ENCODE results near the gene PLAC8. TPM values are rescaled to one million over a fixed set of nuclear protein-coding genes. Genes with fewer than 3 reads are reported as not detected.
A peak's percentile ranks its signal among the peaks of the same experiment; 100 is the strongest.
"Not testable (repeated sequence)": the region's sequence is repeated elsewhere in the genome, so short reads cannot be mapped to it uniquely, and the experiment has no call there.

Gene PLAC8
- total and polyA plus RNA-seq, 5 donors from 2014 or later: 70.0 to 236 (median 148) TPM

GRCh38 chr4:83080561-83080960, 34.0 kb downstream of the PLAC8 start:
- DNase-seq: no peak
- H3K4me1 Mint-ChIP-seq: peaks cover 9 to 30% (median 25%) of the 10 kb centered on the region in 4 donors
- no peak for ATAC-seq (ENCODE audit: low read depth in 2 of 2)
- no peaks in the 10 kb centered on the region for H3K27me3 Mint-ChIP-seq
- no peak overlapping the region for H3K4me3 Mint-ChIP-seq
- peaks cover 22% of the 10 kb centered on the region for H3K36me3 Mint-ChIP-seq
- H3K27ac ChIP-seq (ENCODE audit: insufficient read depth, low read length, poor library complexity, severe bottlenecking): no peak overlapping the region
- H3K4me3 ChIP-seq (ENCODE audit: low read depth, low read length): no peak overlapping the region
- peaks cover 30% of the 10 kb centered on the region for H3K4me1 ChIP-seq (ENCODE audit: control insufficient read depth, insufficient read depth, low read length, poor library complexity, severe bottlenecking)
- peaks cover 0 to 6% (median 0%) of the 10 kb centered on the region in 7 donors for H3K9me3 Mint-ChIP-seq
- H3K36me3 ChIP-seq (ENCODE audit: control insufficient read depth, insufficient read depth, low read length): peaks cover 6% of the 10 kb centered on the region
- H3K9me3 ChIP-seq (ENCODE audit: control insufficient read depth in 2 of 2, low read length in 2 of 2): no peaks in the 10 kb centered on the region
- no peaks in the 10 kb centered on the region for H3K27me3 ChIP-seq (ENCODE audit: control insufficient read depth, insufficient read depth, low read length)
- peak overlapping the region in 2 of 3 donors; percentile 28 to 61 for H3K27ac Mint-ChIP-seq

- Mint-ChIP-seq H3K36me3 (peaks cover 27% of the 10 kb centered on the region), H3K27me3 (no peaks in the 10 kb centered on the region), H3K27ac (no peak overlapping the region), H3K9me3 (peaks cover 0 to 2% (median 0%) of the 10 kb centered on the region in 7 donors), H3K4me3 (no peak overlapping the region), H3K4me1 (peaks cover 7 to 9% (median 8%) of the 10 kb centered on the region in 4 donors)
- H3K9me3 ChIP-seq (ENCODE audit: control insufficient read depth in 2 of 2, low read length in 2 of 2): no peaks in the 10 kb centered on the region
- H3K4me1 ChIP-seq (ENCODE audit: control insufficient read depth, insufficient read depth, low read length, poor library complexity, severe bottlenecking): no peaks in the 10 kb centered on the region
- peaks cover 17% of the 10 kb centered on the region for H3K36me3 ChIP-seq (ENCODE audit: control insufficient read depth, insufficient read depth, low read length)
- no peaks in the 10 kb centered on the region for H3K27me3 ChIP-seq (ENCODE audit: control insufficient read depth, insufficient read depth, low read length)
- no peak for DNase-seq
- H3K4me3 ChIP-seq (ENCODE audit: low read depth, low read length): no peak overlapping the region
- H3K27ac ChIP-seq (ENCODE audit: insufficient read depth, low read length, poor library complexity, severe bottlenecking): no peak overlapping the region
- ATAC-seq (ENCODE audit: low read depth in 2 of 2): no peak
Measured at GRCh38 chr4:83075311-83076095, 39.0 kb downstream of the PLAC8 start.

- not testable (repeated sequence) for H3K27me3 Mint-ChIP-seq; H3K27ac Mint-ChIP-seq; H3K27me3 ChIP-seq (ENCODE audit: control insufficient read depth, insufficient read depth, low read length); H3K4me1 ChIP-seq (ENCODE audit: control insufficient read depth, insufficient read depth, low read length, poor library complexity, severe bottlenecking); DNase-seq; ATAC-seq (ENCODE audit: low read depth in 2 of 2); H3K27ac ChIP-seq (ENCODE audit: insufficient read depth, low read length, poor library complexity, severe bottlenecking); H3K9me3 ChIP-seq (ENCODE audit: control insufficient read depth in 2 of 2, low read length in 2 of 2); H3K4me3 Mint-ChIP-seq; H3K4me3 ChIP-seq (ENCODE audit: low read depth, low read length); H3K9me3 Mint-ChIP-seq
- H3K4me1 Mint-ChIP-seq: peaks cover 5 to 14% (median 8%) of the 10 kb centered on the region in 4 donors
- peaks cover 34% of the 10 kb centered on the region for H3K36me3 Mint-ChIP-seq
- H3K36me3 ChIP-seq (ENCODE audit: control insufficient read depth, insufficient read depth, low read length): peaks cover 22% of the 10 kb centered on the region
Measured at GRCh38 chr4:83074783-83075182, 39.7 kb downstream of the PLAC8 start.

GRCh38 chr4:83074086-83074704, 40.3 kb downstream of the PLAC8 start:
- no peaks in the 10 kb centered on the region for H3K27me3 Mint-ChIP-seq
- peaks cover 37% of the 10 kb centered on the region for H3K36me3 Mint-ChIP-seq

GRCh38 chr4:83071116-83071515, 43.4 kb downstream of the PLAC8 start:
- Histone ChIP-seq H3K27me3 (ENCODE audit: control insufficient read depth, insufficient read depth, low read length) (no peaks in the 10 kb centered on the region), H3K9me3 (ENCODE audit: control insufficient read depth in 2 of 2, low read length in 2 of 2) (no peaks in the 10 kb centered on the region), H3K27ac (ENCODE audit: insufficient read depth, low read length, poor library complexity, severe bottlenecking) (no peak overlapping the region), H3K4me1 (ENCODE audit: control insufficient read depth, insufficient read depth, low read length, poor library complexity, severe bottlenecking) (no peaks in the 10 kb centered on the region), H3K36me3 (ENCODE audit: control insufficient read depth, insufficient read depth, low read length) (peaks cover 52% of the 10 kb centered on the region), H3K4me3 (ENCODE audit: low read depth, low read length) (no peak overlapping the region)
- no peak overlapping the region for H3K4me3 Mint-ChIP-seq
- H3K36me3 Mint-ChIP-seq: peaks cover 42% of the 10 kb centered on the region
- H3K4me1 Mint-ChIP-seq: peaks cover 5 to 11% (median 6%) of the 10 kb centered on the region in 4 donors
- peaks cover 0 to 2% (median 0%) of the 10 kb centered on the region in 7 donors for H3K9me3 Mint-ChIP-seq
- ATAC-seq (ENCODE audit: low read depth in 2 of 2): no peak
- no peak for DNase-seq
- H3K27me3 Mint-ChIP-seq: no peaks in the 10 kb centered on the region
- peak overlapping the region in 1 of 3 donors; percentile 74 for H3K27ac Mint-ChIP-seq

More at GRCh38 chr4:83074086-83074704, 40.3 kb downstream of the PLAC8 start:
- Histone ChIP-seq H3K4me3 (ENCODE audit: low read depth, low read length) (peak overlapping the region; percentile 72), H3K9me3 (ENCODE audit: control insufficient read depth in 2 of 2, low read length in 2 of 2) (no peaks in the 10 kb centered on the region), H3K4me1 (ENCODE audit: control insufficient read depth, insufficient read depth, low read length, poor library complexity, severe bottlenecking) (no peaks in the 10 kb centered on the region), H3K36me3 (ENCODE audit: control insufficient read depth, insufficient read depth, low read length) (peaks cover 27% of the 10 kb centered on the region), H3K27me3 (ENCODE audit: control insufficient read depth, insufficient read depth, low read length) (no peaks in the 10 kb centered on the region), H3K27ac (ENCODE audit: insufficient read depth, low read length, poor library complexity, severe bottlenecking) (no peak overlapping the region)
- H3K27ac Mint-ChIP-seq: peak overlapping the region in 1 of 3 donors; percentile 39
- DNase-seq (peak; percentile 53 to 93 (median 86)), ATAC-seq (ENCODE audit: low read depth in 2 of 2) (peak; percentile 84 to 97)
- peak overlapping the region in 3 of 4 donors; percentile 7 to 72 (median 63) for H3K4me3 Mint-ChIP-seq
- peaks cover 0 to 2% (median 0%) of the 10 kb centered on the region in 7 donors for H3K9me3 Mint-ChIP-seq
- H3K4me1 Mint-ChIP-seq: peaks cover 5 to 14% (median 8%) of the 10 kb centered on the region in 4 donors

- Histone ChIP-seq H3K4me1 (ENCODE audit: control insufficient read depth, insufficient read depth, low read length, poor library complexity, severe bottlenecking) (no peaks in the 10 kb centered on the region), H3K4me3 (ENCODE audit: low read depth, low read length) (no peak overlapping the region), H3K27me3 (ENCODE audit: control insufficient read depth, insufficient read depth, low read length) (no peaks in the 10 kb centered on the region), H3K9me3 (ENCODE audit: control insufficient read depth in 2 of 2, low read length in 2 of 2) (no peaks in the 10 kb centered on the region), H3K36me3 (ENCODE audit: control insufficient read depth, insufficient read depth, low read length) (peaks cover 69% of the 10 kb centered on the region), H3K27ac (ENCODE audit: insufficient read depth, low read length, poor library complexity, severe bottlenecking) (no peak overlapping the region)
- no peaks in the 10 kb centered on the region for H3K27me3 Mint-ChIP-seq
- H3K4me3 Mint-ChIP-seq: no peak overlapping the region
- H3K36me3 Mint-ChIP-seq: peaks cover 35% of the 10 kb centered on the region
- no peak overlapping the region for H3K27ac Mint-ChIP-seq
- peaks cover 0 to 7% (median 0%) of the 10 kb centered on the region in 4 donors for H3K4me1 Mint-ChIP-seq
- ATAC-seq (ENCODE audit: low read depth in 2 of 2): no peak
- no peaks in the 10 kb centered on the region for H3K9me3 Mint-ChIP-seq
- DNase-seq: no peak
Measured at GRCh38 chr4:83067058-83067639, 47.4 kb downstream of the PLAC8 start.

- peaks cover 74% of the 10 kb centered on the region for H3K36me3 ChIP-seq (ENCODE audit: control insufficient read depth, insufficient read depth, low read length)
- peak overlapping the region in 1 of 3 donors; percentile 31 for H3K27ac Mint-ChIP-seq
Measured at GRCh38 chr4:83065266-83065665, 49.3 kb downstream of the PLAC8 start.

More at GRCh38 chr4:83065266-83065665, 49.3 kb downstream of the PLAC8 start:
- Mint-ChIP-seq H3K27me3 (no peaks in the 10 kb centered on the region), H3K9me3 (no peaks in the 10 kb centered on the region), H3K4me3 (no peak overlapping the region), H3K4me1 (peaks cover 0 to 7% (median 2%) of the 10 kb centered on the region in 4 donors), H3K36me3 (peaks cover 32% of the 10 kb centered on the region)
- Histone ChIP-seq H3K4me1 (ENCODE audit: control insufficient read depth, insufficient read depth, low read length, poor library complexity, severe bottlenecking) (no peaks in the 10 kb centered on the region), H3K4me3 (ENCODE audit: low read depth, low read length) (no peak overlapping the region), H3K9me3 (ENCODE audit: control insufficient read depth in 2 of 2, low read length in 2 of 2) (no peaks in the 10 kb centered on the region), H3K27ac (ENCODE audit: insufficient read depth, low read length, poor library complexity, severe bottlenecking) (no peak overlapping the region), H3K27me3 (ENCODE audit: control insufficient read depth, insufficient read depth, low read length) (no peaks in the 10 kb centered on the region)
- no peak for DNase-seq
- ATAC-seq (ENCODE audit: low read depth in 2 of 2): no peak
